ENCODE data around the gene PDE4D. TPM values are rescaled to one million over a fixed set of nuclear protein-coding genes. Genes with fewer than 3 reads are reported as not detected.

The PDE4D gene
- total and polyA plus RNA-seq, 2 of the 4 experiments (the other 2 are of a cell fraction): 1.4 to 7.9 TPM

GRCh38 chr5:59584858-59585846 lies 308.4 kb downstream of the PDE4D start:
- Histone ChIP-seq H3K23ac (ENCODE audit: low read depth, low read length) (no peak overlapping the region), H3K27ac (ENCODE audit: insufficient read depth, low read length) (no peak overlapping the region), H2BK20ac (ENCODE audit: low read depth, low read length) (no peak overlapping the region), H3K18ac (ENCODE audit: low read depth, low read length) (no peak overlapping the region), H3K36me3 (ENCODE audit: control insufficient read depth, insufficient read depth, low read length) (no peaks in the 10 kb centered on the region), H3K4me2 (ENCODE audit: low read depth, low read length) (no peak overlapping the region), H3K9me1 (ENCODE audit: insufficient read depth, low read length) (no peaks in the 10 kb centered on the region), H2BK120ac (ENCODE audit: low read depth, low read length) (no peak overlapping the region), H2BK5ac (ENCODE audit: low read depth, low read length, poor library complexity, severe bottlenecking) (no peak overlapping the region), H3K27me3 (ENCODE audit: control insufficient read depth, insufficient read depth, low read length) (no peaks in the 10 kb centered on the region), H3K4me1 (ENCODE audit: control insufficient read depth, insufficient read depth, low read length) (no peaks in the 10 kb centered on the region), H3K14ac (replicated peaks; ENCODE audit: low read depth, low read length) (no peak overlapping the region), H2AK9ac (replicated peaks; ENCODE audit: low read depth, low read length, poor library complexity) (no peak overlapping the region), H3K9ac (ENCODE audit: low read depth, low read length) (no peak overlapping the region), H4K20me1 (ENCODE audit: insufficient read depth, low read length) (no peaks in the 10 kb centered on the region), H3K56ac (ENCODE audit: extremely low read depth, insufficient read depth, low read length) (no peak overlapping the region), H2AK5ac (ENCODE audit: low read depth, low read length) (no peak overlapping the region), H4K91ac (ENCODE audit: insufficient read depth, low read depth, low read length) (no peak overlapping the region), H3K9me3 (ENCODE audit: control insufficient read depth, insufficient read depth, low read length) (no peaks in the 10 kb centered on the region), H4K5ac (ENCODE audit: low read depth, low read length) (no peak overlapping the region), H2BK15ac (ENCODE audit: low read depth, low read length) (no peak overlapping the region), H3K4me3 (ENCODE audit: insufficient read depth, low read depth, low read length) (no peak overlapping the region), H3K4ac (ENCODE audit: low read depth, low read length) (no peak overlapping the region), H4K8ac (ENCODE audit: low read depth in 2 of 2, low read length in 2 of 2) (no peak overlapping the region), H3K79me1 (ENCODE audit: low read depth in 1 of 2, low read length in 2 of 2) (no peaks in the 10 kb centered on the region), H2AFZ (replicated peaks; ENCODE audit: low read length, poor library complexity) (no peak overlapping the region)
- TF ChIP-seq RCOR1 (IDR thresholded peaks at IDR 0.05; ENCODE audit: insufficient replicate concordance, low read length) (no peak), BHLHE40 (IDR thresholded peaks at IDR 0.05; ENCODE audit: low read depth, low read length) (no peak), SMC3 (IDR thresholded peaks at IDR 0.05; ENCODE audit: low read depth, low read length) (no peak), NFE2L2 (IDR thresholded peaks at IDR 0.05; ENCODE audit: low read depth, low read length) (no peak), CHD1 (IDR thresholded peaks at IDR 0.05; ENCODE audit: low read depth, low read length) (no peak), MAFK (IDR thresholded peaks at IDR 0.05; ENCODE audit: low read depth, low read length) (no peak), ELK1 (IDR thresholded peaks at IDR 0.05; ENCODE audit: borderline replicate concordance, low read depth, low read length) (no peak), CEBPB (IDR thresholded peaks at IDR 0.05; ENCODE audit: low read depth, low read length) (no peak), RFX5 (IDR thresholded peaks at IDR 0.05; ENCODE audit: low read depth, low read length) (no peak), RAD21 (IDR thresholded peaks at IDR 0.05; ENCODE audit: low read length) (no peak), CTCF (conservative IDR thresholded peaks at IDR 0.05; ENCODE audit: low read depth, low read length) (no peak)
- intact Hi-C loops (cut with micrococcal nuclease) (loop anchor here (5.0 kb wide), 1 partner anchor 53 kb away; no protein-coding TSS in a partner anchor), in situ Hi-C loops (cut with MboI; ENCODE audit: low sequenced_read_pairs) (no loop called here), dilution Hi-C loops (cut with HindIII; ENCODE audit: low sequenced_read_pairs, unreplicated experiment) (no loop called here)
- DNase-seq (no peak), ATAC-seq (ENCODE audit: low read depth) (no peak)
- POLR2A ChIA-PET (ENCODE audit: unreplicated experiment): no interaction called here
- WGBS, 2 experiments (ENCODE audit: extremely low coverage in 2 of 2, insufficient read length in 1 of 2): no CpG with 5 or more reads among the region's 6 CpGs
- BruUV-seq (replicated peaks): no TSS peak
- CTCF ChIA-PET: no interaction called here

Measured in IMR-90 (cell line).